GOT3 (cell line): ENCODE measurements around the gene DCUN1D3.
A peak's percentile ranks its signal among the peaks of the same experiment; 100 is the strongest.
"Not testable (repeated sequence)": the region's sequence is repeated elsewhere in the genome, so short reads cannot be mapped to it uniquely, and the experiment has no call there.

Source experiments
- DNase-seq: peaks from one replicate; lab custom pipeline; 2025; ENCODE audit warnings: mixed read lengths; lab: John Stamatoyannopoulos, UW

The DCUN1D3 gene

DNA sequence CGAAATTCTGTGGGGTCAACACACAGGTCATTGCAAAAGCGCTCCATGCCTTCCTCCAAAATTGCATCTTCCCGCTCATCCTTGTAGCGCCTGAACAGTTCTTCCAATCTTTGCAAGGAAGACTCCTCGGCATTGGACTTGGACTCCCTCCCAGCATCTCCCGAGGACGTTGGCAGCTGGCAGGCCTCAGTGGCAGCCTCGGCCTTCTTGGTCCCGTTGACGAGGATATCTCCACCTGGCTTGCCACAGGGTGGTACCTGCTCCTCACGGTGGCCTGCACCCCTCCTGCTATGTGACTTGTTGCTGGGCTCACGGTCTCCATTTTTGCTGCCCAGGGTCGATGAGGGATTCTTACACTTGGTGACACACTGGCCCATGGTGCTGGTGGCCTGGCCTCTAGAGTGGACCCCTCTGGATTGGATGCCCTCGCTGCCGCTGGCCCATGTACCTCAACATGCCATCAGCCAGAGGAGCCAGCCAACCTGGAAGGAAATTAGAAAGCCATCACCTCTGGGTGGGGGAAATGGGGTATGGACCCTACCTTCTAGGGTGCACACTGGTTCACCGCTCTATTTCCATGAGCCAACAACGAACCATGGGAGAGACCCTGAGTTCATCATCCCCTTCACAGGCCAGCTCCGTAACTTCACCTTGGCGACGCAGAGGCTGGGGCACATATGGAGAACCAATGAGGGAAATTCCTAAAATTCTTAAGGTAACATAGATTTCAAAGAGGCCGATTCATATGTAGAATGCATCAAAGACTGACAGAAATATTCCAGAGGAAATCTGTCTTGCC lies 37.8 kb downstream of the DCUN1D3 start:
- no peak for DNase-seq

DNA sequence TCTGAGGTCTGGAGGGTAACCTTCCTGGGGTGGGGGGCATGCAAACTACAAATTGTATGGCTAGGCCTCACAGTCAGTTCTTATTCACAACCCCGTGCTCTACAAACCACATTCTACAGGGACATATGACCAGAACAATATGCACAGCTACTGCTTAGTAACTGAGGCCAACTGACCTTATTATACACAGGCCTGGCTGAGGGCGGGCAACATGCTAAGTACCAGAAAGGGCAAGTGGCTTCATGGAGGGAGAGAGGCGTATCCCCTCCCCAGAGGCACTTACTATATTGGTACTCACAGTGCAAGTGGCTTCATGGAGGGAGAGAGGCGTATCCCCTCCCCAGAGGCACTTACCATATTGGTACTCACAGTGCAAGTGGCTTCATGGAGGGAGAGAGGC lies 39.2 kb downstream of the DCUN1D3 start:
- DNase-seq: not testable (repeated sequence)

DNA sequence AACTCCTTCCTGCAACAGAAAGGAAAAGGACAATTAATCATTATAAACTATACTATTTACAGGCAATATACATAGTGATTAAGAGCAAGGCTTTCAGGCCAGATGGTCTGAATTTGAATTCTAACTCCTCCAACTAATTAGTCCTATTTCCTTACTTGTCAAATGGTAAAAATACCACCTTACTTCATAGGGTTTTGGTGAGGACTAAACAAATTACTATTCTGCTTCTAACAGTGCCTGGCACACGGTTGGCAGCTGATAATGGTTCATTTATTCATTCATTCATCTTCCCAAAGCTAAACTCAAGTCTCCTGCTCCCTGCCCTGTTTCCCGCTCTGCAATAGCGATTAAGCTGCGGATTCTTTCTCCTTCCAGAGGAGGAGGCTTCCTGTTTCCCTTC lies 39.8 kb downstream of the DCUN1D3 start:
- DNase-seq: no peak

DNA sequence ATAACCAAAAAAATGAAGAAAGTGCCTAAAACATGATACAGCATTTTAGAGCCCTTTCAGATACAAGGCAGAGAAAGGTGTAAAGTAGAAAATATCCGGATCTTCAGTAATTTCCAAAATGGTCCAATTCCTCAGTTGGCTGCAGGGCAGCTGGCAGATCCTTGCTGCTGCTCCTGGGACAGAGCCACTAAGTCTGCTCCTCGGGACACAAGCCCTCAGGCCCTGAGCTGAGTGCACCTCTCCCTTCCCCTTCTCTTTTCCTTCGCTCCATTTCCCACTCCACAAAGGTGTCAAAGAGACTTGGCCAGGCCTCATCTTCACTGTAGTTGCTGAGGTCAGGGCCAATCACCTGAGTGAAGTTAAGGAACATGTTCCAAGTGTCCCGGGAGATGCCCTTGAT lies 40.5 kb downstream of the DCUN1D3 start:
- no peak for DNase-seq

DNA sequence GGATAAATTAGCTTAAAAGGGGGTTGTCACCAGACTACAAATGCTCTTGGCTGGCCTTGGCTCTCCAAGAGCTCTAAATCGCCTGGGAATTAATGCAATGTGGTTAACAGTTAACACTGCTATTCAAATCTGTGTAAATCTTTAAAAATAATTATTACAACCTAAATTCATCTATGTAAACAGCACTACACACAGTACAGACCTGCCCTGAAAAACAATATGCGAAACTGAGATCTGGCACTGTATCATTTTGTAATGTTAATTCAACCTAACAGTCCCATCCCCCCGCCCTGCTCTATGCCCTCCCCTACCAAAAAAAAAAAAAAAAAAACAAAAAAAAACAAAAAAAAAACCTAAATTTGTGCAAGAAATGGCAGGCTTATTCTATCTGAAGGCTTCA lies 40.9 kb downstream of the DCUN1D3 start:
- DNase-seq: no peak

DNA sequence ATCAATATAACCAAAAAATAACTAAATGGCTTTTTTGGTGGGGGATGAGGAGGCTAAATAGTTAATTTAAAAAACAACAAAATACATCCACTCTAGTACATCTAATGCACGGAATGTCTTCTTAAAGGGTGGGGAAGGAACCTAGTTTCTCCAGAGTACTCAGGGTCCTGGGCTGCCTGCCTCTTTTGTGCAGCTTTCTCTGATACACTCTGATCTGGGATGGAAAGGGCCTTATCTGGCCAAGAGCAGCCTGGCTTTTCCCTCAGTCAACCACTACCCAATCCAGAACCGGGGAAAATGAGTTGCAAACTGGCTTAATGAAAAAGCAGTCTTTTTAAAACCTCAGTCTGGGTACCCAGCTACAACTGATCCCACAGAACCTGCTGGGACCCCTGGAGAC lies 42.9 kb downstream of the DCUN1D3 start:
- no peak for DNase-seq

DNA sequence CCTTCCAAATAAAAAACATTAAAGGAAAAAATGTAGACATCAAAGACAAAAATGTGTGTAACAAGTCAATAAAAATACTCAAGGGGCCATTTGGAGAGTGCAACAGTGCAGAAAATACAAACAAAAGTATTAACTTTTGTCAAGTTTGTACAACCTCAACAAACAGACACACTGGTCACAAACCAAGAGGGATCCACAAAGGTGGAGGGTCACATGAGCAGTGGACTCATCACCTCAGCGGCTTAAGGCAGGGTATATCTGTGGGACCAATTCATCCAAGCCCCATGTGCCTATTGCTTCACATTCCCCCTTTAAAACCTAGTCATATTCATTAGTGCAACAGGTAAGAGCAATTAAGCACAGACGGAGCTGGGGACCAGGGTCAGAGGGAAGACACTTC lies 45.2 kb downstream of the DCUN1D3 start:
- no peak for DNase-seq

DNA sequence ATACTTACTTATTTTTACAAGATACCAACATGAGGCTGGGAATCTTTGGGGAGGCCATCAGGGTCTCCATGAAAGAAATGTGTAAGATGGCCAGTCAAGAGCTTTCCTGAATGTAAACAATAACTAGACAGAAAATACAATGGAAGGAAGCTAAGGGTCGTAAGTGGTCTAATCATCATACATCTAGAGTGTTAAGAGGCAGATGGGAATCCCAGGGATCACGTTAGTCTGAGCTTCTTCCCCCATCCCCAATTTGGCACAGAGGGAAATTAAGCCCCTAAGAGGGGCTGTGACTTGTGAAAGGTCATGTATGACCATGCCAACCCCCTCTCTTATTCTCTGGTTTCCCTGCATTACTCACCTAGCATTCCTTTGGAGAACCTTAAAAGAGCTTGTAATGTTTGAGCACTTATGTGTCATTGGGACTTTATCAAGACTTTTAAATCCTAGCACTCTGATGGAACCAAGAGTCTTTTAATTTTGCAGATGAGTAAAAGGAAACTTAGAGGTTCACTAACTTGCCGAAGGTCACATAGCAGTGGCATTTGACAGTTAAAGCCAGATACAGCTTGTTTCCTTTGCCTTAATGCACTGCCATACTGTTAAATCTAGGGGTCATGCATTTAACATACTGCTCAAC lies 46.1 kb downstream of the DCUN1D3 start:
- no peak for DNase-seq

DNA sequence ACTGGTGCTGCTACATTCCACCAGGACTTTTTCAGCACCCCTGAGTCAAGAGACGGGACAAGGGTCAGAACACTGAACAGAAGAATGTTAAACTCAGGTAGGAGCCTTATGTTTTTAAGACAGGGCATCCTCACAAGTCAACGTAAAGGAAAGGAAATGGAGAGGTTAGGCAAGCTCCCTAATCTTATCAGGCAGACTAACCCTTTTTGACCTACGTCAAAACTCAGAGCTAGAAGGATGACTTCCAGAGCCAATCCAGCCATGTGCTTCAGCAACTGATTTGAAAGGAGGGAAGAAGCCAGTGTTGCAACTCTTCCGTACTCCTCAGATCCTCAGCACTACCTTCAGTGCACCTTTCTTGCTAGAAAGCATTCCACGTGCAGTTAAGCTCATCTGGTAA lies 47.0 kb downstream of the DCUN1D3 start:
- DNase-seq: no peak

DNA sequence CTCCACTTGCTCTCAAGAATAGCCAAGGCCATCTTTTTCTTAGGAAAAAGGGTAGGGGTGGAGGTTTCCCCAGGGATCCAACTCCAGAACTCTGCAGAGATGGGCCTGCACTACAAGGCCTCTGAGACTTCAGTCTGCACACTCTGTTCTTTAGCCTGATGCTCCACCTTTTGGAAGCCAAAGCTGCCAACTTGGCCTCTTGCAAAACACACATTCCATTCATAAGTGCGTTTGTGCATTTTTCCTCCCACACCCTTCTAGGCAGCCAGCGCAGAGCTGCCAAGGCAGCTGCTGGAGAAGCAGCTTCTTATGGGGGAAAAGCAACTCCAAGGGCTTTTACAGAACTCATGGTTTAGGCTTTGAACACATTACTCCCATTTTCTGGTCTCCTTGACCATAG lies 48.6 kb downstream of the DCUN1D3 start:
- DNase-seq: no peak

DNA sequence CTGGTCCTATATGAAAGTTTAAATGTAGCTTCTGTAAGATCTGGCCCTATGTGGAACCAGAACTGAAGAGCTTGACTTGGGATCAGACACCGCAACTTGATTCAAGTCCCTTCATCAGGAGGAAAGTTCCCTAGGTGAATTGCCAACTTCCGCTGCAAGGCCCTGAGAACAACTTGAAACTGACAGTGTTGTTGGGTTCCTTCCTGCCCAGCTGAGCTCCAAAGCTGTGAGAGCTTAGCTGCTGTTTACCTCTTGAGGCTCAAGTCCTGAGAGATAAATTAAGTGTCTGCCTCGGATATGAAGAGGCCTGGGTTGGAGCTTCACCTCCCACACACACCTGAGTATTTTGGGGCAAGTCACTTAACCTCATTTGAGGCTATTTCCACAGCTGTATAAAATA lies 49.2 kb downstream of the DCUN1D3 start:
- no peak for DNase-seq

DNA sequence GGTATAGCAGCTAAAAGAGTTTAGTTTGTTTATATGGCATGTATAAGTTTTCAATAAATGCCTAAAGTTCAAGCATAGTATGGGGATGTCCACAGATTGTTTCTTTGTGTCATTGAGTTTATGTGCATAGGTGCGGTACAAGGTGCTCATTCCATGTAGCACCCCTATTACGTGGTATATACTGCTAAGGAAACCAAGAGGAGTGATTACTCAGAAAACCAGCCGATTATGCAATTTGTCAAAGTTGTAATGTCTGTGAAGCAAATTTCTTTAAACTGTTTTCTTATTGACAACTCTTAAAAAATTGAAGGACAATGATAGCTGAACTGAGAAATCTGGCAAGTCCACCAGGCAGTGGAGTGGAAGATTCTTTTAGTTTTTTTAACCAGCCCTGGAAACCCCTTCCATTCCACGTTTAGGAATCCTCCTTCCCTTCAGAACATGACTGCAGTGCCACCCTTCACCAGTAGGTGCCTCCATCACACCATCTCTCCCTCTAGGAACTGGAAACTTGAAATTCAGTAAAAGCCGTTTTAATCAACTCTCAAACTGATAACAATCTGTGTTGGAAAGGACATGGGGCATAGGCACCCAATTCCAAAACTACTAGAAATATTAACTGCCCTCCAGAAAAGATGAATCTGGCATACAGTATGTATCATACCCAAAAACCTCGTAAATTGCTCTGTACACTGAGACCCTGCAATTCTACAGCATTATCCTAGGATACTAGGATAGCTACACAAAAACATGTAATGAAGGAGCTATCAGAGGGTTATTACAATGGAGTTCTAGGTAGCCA lies 50.4 kb downstream of the DCUN1D3 start:
- DNase-seq: peak; percentile 31

DNA sequence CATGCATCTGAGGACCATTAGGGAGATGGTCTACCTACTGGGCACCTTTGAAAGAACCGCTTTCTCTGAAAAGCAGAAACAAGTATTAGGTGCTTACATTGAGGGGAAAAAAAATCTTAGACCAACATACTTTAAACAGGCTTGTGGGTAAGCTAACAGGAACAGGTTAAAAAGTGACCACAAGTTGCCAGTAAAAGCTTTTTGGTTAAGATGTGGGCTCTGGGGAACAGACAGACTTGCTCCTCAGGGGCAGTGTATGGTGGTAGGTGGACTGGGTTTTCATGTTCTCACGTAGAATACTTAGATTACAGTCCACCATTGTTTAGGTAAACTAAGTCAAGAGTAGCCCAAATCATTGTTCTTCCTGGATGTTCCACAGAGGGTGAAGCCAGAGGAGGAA lies 52.6 kb downstream of the DCUN1D3 start:
- DNase-seq: no peak

DNA sequence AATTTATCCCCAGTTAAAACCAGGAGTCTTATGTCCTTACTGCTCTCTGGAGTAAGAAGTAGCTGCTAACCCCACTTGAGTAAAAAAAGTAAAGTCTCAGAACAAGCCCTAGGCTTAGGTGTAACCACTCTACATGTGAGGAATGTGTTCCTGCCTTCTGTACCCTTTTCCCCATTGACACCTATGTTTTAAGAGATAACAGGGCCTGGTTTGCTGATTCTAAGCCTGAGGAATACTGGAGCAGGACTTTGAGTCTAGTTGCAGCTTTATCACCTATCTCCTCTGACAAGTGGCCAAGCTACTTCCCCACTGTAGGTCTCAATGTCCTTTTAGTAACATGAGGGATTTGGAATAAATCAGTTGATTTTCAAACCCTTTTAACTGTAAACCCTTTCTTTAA lies 53.6 kb downstream of the DCUN1D3 start:
- DNase-seq: no peak

DNA sequence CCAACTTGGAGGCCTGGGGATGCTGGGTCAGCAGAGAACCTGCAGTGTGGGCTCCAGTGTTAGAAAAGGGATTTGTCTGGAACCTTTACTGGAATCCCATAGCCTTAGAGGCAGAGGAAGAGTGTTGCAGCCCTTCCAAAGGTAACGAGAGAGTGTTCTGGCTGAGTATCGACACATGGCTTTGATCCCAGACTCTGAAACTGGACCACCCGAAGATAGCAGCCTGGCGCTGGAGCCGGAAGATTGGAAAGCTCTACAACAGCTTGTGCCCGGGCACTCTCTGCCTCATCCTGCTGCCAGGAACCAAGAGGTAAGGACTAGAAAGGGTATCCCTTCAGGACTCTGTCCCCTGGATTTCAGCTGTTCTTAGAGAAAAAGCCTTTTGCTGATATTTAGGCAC lies 54.1 kb downstream of the DCUN1D3 start:
- DNase-seq: no peak

DNA sequence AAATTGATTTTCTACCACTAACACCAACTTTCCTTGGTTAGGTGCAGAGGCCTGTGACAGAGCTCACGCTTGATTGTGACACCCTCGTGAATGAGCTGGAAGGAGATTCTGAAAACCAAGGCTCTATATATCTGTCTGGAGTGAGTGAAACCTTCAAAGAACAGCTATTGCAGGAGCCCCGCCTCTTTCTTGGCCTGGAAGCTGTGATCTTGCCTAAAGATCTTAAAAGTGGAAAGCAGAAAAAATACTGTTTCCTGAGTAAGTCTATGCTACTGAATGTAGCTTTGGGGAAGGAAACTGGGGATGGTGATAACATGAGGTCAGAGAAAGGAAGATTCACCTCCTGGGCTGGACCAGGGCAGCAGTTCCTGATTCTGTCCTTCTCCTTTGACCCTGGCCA lies 55.6 kb downstream of the DCUN1D3 start:
- DNase-seq: no peak

DNA sequence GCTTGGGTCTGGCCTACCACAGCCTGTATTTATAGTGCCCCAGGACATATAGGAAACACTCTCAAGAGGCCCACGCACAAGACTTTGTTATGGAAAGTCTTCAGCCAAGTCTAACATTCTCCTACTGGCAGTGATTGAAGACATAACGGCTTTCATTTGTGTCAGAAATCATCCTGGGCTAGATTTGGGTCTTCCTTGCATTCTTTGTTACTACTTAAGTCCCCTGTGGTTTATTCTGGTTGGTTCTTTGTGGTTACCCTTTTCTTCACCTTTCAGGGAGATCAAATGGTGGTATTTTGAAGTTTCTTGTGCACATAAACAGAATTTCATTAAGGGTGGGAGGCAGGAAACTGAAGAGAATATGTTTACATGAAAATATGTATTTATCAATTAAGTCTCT lies 56.1 kb downstream of the DCUN1D3 start:
- DNase-seq: no peak

DNA sequence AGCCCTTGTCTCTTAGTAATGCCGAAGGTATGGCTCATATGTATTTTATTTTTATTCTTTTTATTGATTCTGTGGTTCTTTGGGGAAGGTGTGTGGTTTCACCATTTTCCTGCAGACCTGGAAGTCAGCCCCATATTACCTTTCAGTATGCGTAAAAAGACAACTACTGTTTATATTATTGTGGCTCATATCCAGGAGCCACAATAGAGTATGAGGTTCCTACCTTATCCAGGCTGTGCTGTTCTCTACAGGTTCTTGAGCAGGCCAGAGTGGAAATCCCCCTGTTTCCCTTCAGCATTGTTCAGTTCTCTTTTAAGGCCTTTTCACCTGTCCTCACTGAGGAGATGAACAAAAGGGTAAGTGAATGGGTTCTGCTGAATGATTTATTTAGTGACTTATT lies 60.7 kb downstream of the DCUN1D3 start:
- no peak for DNase-seq

DNA sequence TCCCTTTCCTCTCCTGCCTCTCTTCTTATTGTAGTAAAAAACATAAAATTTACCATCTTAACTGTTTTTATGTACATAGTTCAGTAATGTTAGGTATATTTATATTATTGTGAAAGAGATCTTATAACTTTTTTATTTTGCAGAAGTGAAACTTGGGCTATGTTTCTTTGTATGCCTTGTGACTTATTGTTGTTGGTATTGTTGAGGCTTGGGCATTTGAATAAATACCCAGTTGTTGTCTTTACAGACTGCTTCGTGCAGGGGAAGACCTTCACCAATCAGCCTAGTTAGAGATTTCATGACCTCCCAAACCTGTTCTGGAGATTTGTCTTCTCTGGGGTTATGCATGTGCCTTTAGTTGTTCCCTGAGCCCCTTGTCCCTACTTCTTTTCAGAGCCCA lies 61.9 kb downstream of the DCUN1D3 start:
- no peak for DNase-seq

DNA sequence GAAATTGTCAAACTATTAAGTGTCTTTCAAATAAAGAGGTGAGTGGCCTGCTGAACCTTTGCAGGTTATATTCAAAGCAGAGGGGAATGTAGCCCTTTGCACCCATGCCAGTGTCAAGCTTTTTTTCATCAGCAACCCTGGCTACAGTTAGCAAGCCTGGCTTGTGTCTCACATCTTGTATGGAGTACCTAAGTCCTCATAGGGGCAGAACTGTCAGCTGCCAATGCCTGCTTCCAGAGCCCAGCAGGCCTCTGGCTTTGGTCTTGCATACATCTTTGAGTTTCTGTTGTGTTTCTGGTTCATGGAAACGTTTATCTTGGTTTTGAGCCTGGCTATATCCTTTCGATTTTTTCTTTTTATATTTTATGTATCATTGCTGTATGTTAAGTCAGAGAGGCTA lies 67.1 kb downstream of the DCUN1D3 start:
- DNase-seq: no peak

DNA sequence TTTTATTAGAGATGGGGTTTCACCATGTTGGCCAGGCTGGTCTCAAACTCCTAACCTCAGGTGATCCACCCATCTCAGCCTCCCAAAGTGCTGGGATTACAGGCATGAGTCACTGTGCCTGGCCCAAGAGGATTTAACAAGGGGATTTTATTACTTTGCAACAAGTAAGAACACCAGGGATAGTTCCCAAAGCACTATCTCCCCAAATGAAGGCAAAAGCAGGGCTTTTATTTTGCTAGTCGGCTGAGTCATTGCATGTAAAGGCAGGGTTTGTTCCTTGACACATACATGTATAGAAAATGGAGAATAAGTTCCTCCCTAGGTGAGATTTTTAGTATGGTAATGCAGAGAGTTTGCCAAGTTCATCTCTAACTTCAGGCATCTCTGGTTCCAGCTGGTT lies 69.8 kb downstream of the DCUN1D3 start:
- no peak for DNase-seq

DNA sequence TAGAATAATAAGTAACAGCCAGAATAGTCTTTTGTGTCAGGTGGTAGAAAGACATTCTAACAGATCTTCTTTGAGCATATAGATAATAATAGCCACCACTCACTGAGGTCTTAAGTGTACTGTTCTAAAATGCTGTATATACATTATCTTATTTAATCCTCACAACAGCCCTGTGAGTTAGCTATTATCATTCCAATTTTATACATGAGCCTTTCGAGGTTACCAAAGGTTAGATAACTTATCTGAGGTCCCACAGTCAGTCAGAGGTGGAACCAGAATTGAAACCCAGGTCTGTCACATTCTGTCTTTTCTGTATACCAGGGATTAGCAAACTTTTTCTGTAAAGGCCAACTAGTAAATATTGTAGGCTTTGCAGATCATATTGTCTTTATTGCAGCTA lies 70.6 kb downstream of the DCUN1D3 start:
- no peak for DNase-seq

DNA sequence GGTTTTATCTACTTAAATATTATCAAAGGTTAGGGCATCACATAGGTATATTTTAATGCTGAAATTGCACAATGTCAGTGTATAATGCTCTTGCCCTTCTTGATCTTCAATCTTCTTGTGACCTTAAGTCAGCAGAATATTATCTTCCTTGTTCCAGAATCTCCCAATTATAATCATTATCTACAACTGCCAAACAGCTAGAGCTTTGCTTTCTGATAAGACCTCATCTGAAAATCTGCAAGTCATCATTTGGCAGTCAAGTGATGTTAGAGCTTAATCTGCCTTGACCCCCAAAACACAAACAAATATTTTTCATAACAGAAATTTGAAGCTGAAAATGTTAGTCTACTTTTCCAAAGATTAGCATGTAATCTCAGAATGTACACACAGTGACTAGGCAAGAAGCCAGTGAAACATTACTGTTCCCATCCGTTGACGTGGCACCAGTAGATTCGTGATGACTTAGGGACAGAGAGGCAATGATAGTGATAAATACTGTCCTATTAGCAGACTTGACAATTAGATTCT lies 74.1 kb downstream of the DCUN1D3 start:
- DNase-seq: no peak
